GM12891 (cell line): ENCODE measurements around the gene LRP6.

Source experiments
- POLR2A ChIP-seq: IDR thresholded peaks from 2 replicates; pipeline ENCODE4 v1.6.1; 2011; ENCODE audit warnings: low read depth, low read length, control low read depth
- POLR2AphosphoS5 ChIP-seq: IDR thresholded peaks from 2 replicates; pipeline ENCODE4 v1.6.1; 2011; ENCODE audit warnings: low read depth, low read length, control low read depth

GRCh38 chr12:12191008-12191407 is 75.8 kb downstream of the LRP6 start:
- no peak for TF ChIP-seq POLR2AphosphoS5
- TF ChIP-seq POLR2A, result no peak
